Left renal cortex interstitium (tissue), 4 donors: ENCODE results near the gene SCGB1D4. TPM values are rescaled to one million over a fixed set of nuclear protein-coding genes. Genes with fewer than 3 reads are reported as not detected.

Source experiments
- DNase-seq, 4 donors: peaks; one replicate each; pipeline ENCODE4 v3.0.0-alpha.2; 2013; ENCODE audit warnings: low read depth in 4 of 4, low spot score in 2 of 4, missing footprints in 1 of 4
- polyA plus RNA-seq, 4 donors: library from polyadenylated mRNA; unstranded; fragments of 120-200 nt; gene quantifications; one replicate each; pipeline ENCODE4 v1.2.1, GENCODE V29; 2013; ENCODE audit not compliant: insufficient read length in 4 of 4

SCGB1D4 gene
- polyA plus RNA-seq, 4 donors, result not detected

- DNase-seq, result no peak
These were observed 18.4 kb downstream of the SCGB1D4 start for GRCh38 chr11:62280452-62280851.

GRCh38 chr11:62273789-62274275 lies 25.0 kb downstream of the SCGB1D4 start:
- DNase-seq, result no peak

GRCh38 chr11:62273284-62273683 lies 25.6 kb downstream of the SCGB1D4 start:
- no peak for DNase-seq

GRCh38 chr11:62269654-62270278 lies 29.1 kb downstream of the SCGB1D4 start, which contains the start of gene SCGB2A2:
Gene SCGB2A2, plus strand, starts transcription at chr11:62270158. Its CDS starts 59 bp downstream, at chr11:62270217.
- DNase-seq, result no peak

GRCh38 chr11:62267576-62267975 lies 31.3 kb downstream of the SCGB1D4 start:
- no peak for DNase-seq

- no peak for DNase-seq
These were observed 31.8 kb downstream of the SCGB1D4 start for GRCh38 chr11:62267050-62267449.

GRCh38 chr11:62266558-62266957 lies 32.3 kb downstream of the SCGB1D4 start:
- no peak for DNase-seq

GRCh38 chr11:62264004-62264403 lies 34.9 kb downstream of the SCGB1D4 start:
- no peak for DNase-seq

- no peak for DNase-seq
These were observed 38.5 kb downstream of the SCGB1D4 start for GRCh38 chr11:62260261-62260953.

- DNase-seq, result no peak
These were observed 42.6 kb downstream of the SCGB1D4 start for GRCh38 chr11:62256281-62256680.

GRCh38 chr11:62253999-62254542 lies 44.8 kb downstream of the SCGB1D4 start:
- DNase-seq, result no peak

- DNase-seq, result no peak
These were observed 47.2 kb downstream of the SCGB1D4 start for GRCh38 chr11:62251698-62252097.

Other genes starting within 250 kb of the SCGB1D4 start
- gene INCENP, start 175.1 kb downstream of the SCGB1D4 start, polyA plus RNA-seq, result 10 to 100 TPM; 31.6 to 42.7 (median 39.0) TPM
- not detected for gene SCGB1D1, start 108.9 kb downstream of the SCGB1D4 start, polyA plus RNA-seq
- under 1 TPM in 2 of 4 donors, not detected in 2; 0.30 to 0.71 TPM for gene SCGB2A1, start 90.4 kb downstream of the SCGB1D4 start, polyA plus RNA-seq
- gene SCGB1D2, start 56.8 kb downstream of the SCGB1D4 start, polyA plus RNA-seq, result 1 to 10 TPM; 1.1 to 2.3 (median 1.4) TPM
- not detected for gene SCGB2A2, start 28.9 kb downstream of the SCGB1D4 start, polyA plus RNA-seq
- 10 to 100 TPM; 43.2 to 74.6 (median 55.0) TPM for gene ASRGL1, start 38.4 kb upstream of the SCGB1D4 start, polyA plus RNA-seq
- gene SCGB1A1, start 120.0 kb upstream of the SCGB1D4 start, polyA plus RNA-seq, result not detected
- gene AHNAK, start 247.7 kb upstream of the SCGB1D4 start, polyA plus RNA-seq, result 100 to 1,000 TPM; 182 to 215 (median 196) TPM